K562 (cell line): ENCODE data around the gene LCNL1. TPM values are rescaled to one million over a fixed set of nuclear protein-coding genes. Genes with fewer than 3 reads are reported as not detected.

Source experiments
- BDP1 ChIP-seq: IDR thresholded peaks from 3 replicates; pipeline ENCODE4 v1.6.1; 2011; ENCODE audit not compliant: insufficient read length, insufficient read depth
- CREB3L1 ChIP-seq: fragments of 450-650 bp; IDR thresholded peaks from 2 replicates; pipeline ENCODE4 v1.6.1; 2014; ENCODE audit warnings: low read depth, mild to moderate bottlenecking, moderate library complexity, borderline replicate concordance
- CREM ChIP-seq: IDR thresholded peaks from 2 replicates; pipeline ENCODE4 v1.6.1; 2014; ENCODE audit warnings: antibody characterized with exemption, low read depth
- DDX20 ChIP-seq: fragments of 450-650 bp; IDR thresholded peaks from 2 replicates; pipeline ENCODE4 v1.6.1; 2016; ENCODE audit warnings: missing genetic modification characterization, low read depth, mild to moderate bottlenecking, missing compliant biosample characterization, moderate library complexity
- E4F1 ChIP-seq: fragments of 250-450 bp; sonication (Bioruptor Pico); IDR thresholded peaks from 2 replicates; pipeline ENCODE4 v1.5.0; 2021; ENCODE audit warnings: mild to moderate bottlenecking, borderline replicate concordance
- KLF13 ChIP-seq: fragments of 450-650 bp; IDR thresholded peaks from 2 replicates; pipeline ENCODE4 v1.6.1; 2016; ENCODE audit warnings: missing genetic modification characterization, low read depth, mild to moderate bottlenecking, missing compliant biosample characterization, moderate library complexity, borderline replicate concordance
- MBD2 ChIP-seq: sonication (generic); IDR thresholded peaks from 2 replicates; pipeline ENCODE4 v1.6.1; 2016; ENCODE audit warnings: low read depth, borderline replicate concordance
- MLLT1 ChIP-seq, 2 experiments: fragments of 450-650 bp; IDR thresholded peaks; 2 replicates each; pipeline ENCODE4 v1.6.1; 2016
- NR2C1 ChIP-seq, 2 experiments: fragments of 450-650 bp; IDR thresholded peaks; 2 replicates each; pipeline ENCODE4 v1.6.1; 2017; ENCODE audit warnings: mild to moderate bottlenecking in 2 of 2, antibody characterized with exemption in 1 of 2, inconsistent platforms in 1 of 2, missing compliant biosample characterization in 1 of 2, missing genetic modification characterization in 1 of 2
- PPARD ChIP-seq: fragments of 250-450 bp; sonication (Bioruptor Pico); IDR thresholded peaks from 2 replicates; pipeline ENCODE4 v1.8.0; 2022; ENCODE audit warnings: inconsistent platforms, mild to moderate bottlenecking, moderate library complexity
- PTRF ChIP-seq: fragments of 450-650 bp; IDR thresholded peaks from 2 replicates; pipeline ENCODE4 v1.6.1; 2016; ENCODE audit warnings: mild to moderate bottlenecking, missing genetic modification characterization, missing compliant biosample characterization
- SLC30A9 ChIP-seq: fragments of 250-450 bp; sonication (Bioruptor Pico); IDR thresholded peaks from 2 replicates; pipeline ENCODE4 v1.8.0; 2022; ENCODE audit warnings: mild to moderate bottlenecking, moderate library complexity
- TEAD2 ChIP-seq: fragments of 450-650 bp; IDR thresholded peaks from 2 replicates; pipeline ENCODE4 v1.6.1; 2016; ENCODE audit warnings: missing genetic modification characterization, control low read depth, missing compliant biosample characterization
- ZFP1 ChIP-seq: fragments of 450-650 bp; formaldehyde crosslinking; IDR thresholded peaks from 2 replicates; pipeline ENCODE4 v1.4.0; 2020; ENCODE audit warnings: mild to moderate bottlenecking, mixed read lengths
- ZNF445 ChIP-seq: fragments of 250-450 bp; sonication (Bioruptor Pico); IDR thresholded peaks from 2 replicates; pipeline ENCODE4 v1.4.0; 2020; ENCODE audit warnings: low read depth, mild to moderate bottlenecking, moderate library complexity
- ZNF551 ChIP-seq: fragments of 250-450 bp; sonication (Bioruptor Pico); IDR thresholded peaks from 2 replicates; pipeline ENCODE4 v1.5.0; 2021; ENCODE audit warnings: mild to moderate bottlenecking, moderate library complexity
- ZNF75A ChIP-seq: fragments of 450-650 bp; formaldehyde crosslinking; IDR thresholded peaks from 2 replicates; pipeline ENCODE4 v1.4.0; 2020; ENCODE audit warnings: mild to moderate bottlenecking
- polyA plus RNA-seq, 8 experiments: library from polyadenylated mRNA; depleted of rRNA in 4 of 8; stranded (reverse) in 5 of 8; unstranded in 3 of 8; fragments of >200 nt; fragmentation: Nextera tagmentation in 2 of 8; fragmentation: Illumina TruSeq in 1 of 8; extraction: Ambion mirVana in 2 of 8; extraction: Trizol in 1 of 8; gene quantifications; 2 replicates each; pipeline versions ENCODE4 v1.2.1 to v1.2.3, GENCODE V29; 2011 to 2014; ENCODE audit warnings: inconsistent platforms in 1 of 8, missing spikeins in 1 of 8
- total RNA-seq, 7 experiments: library from RNA; depleted of rRNA in 6 of 7; stranded (reverse); fragments of >200 nt in 6 of 7; fragmentation: Illumina TruSeq in 2 of 7; extraction: Trizol in 2 of 7; gene quantifications; 2 replicates each; pipeline versions ENCODE4 v1.2.1 to v1.2.3, GENCODE V29; 2011 to 2021; ENCODE audit warnings: low replicate concordance in 1 of 7
- TF ChIP-seq, protein P1 (sequence below), 3 experiments: fragments of 200-800 bp in 1 of 3; sonication (Bioruptor generic) in 1 of 3; sonication (generic) in 1 of 3; formaldehyde crosslinking in 1 of 3; IDR thresholded peaks; 2 replicates each; pipeline versions ENCODE4 v1.6.1 to v1.8.0; 2016 to 2022; ENCODE audit warnings: mild to moderate bottlenecking in 2 of 3, missing compliant biosample characterization in 2 of 3, missing genetic modification characterization in 2 of 3, missing genetic modification reagents in 1 of 3

Gene LCNL1
- total and polyA plus RNA-seq, 9 of the 15 experiments (the other 6 are each of a cell fraction or from before 2014, with no cell fraction given) = 0.04 to 0.16 (median 0.04) TPM; not detected in 4

DNA sequence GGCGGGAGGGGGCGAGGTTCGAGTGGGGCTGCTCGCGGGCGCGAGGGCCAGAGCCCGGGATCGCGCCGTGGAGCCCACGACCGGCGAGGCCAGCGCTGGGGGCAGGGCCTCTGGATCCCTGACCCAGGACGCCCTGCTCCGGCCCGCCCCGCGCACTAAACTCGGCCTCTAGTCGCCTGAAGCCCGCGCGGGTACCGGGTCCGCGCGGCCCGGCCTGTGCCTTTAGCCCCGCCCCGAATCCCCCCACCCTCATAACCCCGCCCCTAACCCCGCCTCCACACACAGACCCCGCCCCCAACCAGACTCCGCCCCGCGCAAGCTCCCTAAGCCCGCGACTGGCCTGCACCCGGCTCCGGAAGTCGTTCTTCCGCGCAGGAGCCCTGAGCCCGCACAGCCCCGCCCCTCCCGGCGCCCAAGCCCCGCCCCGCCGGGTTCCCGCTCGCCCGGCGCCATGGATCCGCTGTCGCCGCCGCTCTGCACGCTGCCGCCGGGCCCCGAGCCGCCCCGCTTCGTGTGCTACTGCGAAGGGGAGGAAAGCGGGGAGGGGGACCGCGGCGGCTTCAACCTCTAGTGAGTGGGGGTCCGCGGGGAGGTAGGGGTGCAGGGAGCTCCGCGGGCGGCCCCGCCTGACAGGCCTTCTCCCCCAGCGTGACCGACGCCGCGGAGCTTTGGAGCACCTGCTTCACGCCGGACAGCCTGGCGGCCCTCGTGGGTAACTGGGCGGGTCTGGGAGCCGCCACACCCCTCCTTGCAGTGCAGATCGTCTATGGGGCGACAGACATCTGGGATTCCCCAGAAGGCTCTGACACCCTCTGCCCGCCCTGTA lies 9.4 kb downstream of the LCNL1 start, which contains the start of gene PAXX (continued):
- TF ChIP-seq PPARD = no peak
- TF ChIP-seq BDP1 = no peak
- no peak for TF ChIP-seq ZNF75A (CRISPR knock-in tag)
- no peak for TF ChIP-seq ZNF551
- no peak for TF ChIP-seq ZNF445 (CRISPR knock-in tag)
- TF ChIP-seq ZFP1 (CRISPR knock-in tag) = no peak
- TF ChIP-seq DDX20 (tag) = no peak
- TF ChIP-seq KLF13 (tag) = peak; percentile 89
- no peak for TF ChIP-seq TEAD2 (tag)
- TF ChIP-seq, protein P1, sequence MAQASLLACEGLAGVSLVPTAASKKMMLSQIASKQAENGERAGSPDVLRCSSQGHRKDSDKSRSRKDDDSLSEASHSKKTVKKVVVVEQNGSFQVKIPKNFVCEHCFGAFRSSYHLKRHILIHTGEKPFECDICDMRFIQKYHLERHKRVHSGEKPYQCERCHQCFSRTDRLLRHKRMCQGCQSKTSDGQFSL (CRISPR knock-in tag; IDR thresholded peaks at IDR 0.05) = no peak
- TF ChIP-seq, protein P1 (tag; IDR thresholded peaks at IDR 0.05) = no peak; a peak in 1 of 4 replicates
- no peak; the same call in 1 of the 2 replicates for TF ChIP-seq CREM
- no peak for TF ChIP-seq E4F1 (CRISPR knock-in tag)
- TF ChIP-seq SLC30A9 (CRISPR knock-in tag) = no peak
- TF ChIP-seq MBD2 = peak; percentile 48; the same call in 1 of the 2 replicates
- no peak for TF ChIP-seq PTRF (tag)
- TF ChIP-seq MLLT1 (IDR thresholded peaks at IDR 0.05) = no peak
- no peak for TF ChIP-seq NR2C1 (IDR thresholded peaks at IDR 0.05)
- no peak for TF ChIP-seq NR2C1 (tag; IDR thresholded peaks at IDR 0.05)
- peak; percentile 63; the same call in 1 of the 2 replicates for TF ChIP-seq CREB3L1
